HEK293 (cell line): ENCODE measurements around the gene P2RY6.

Source experiments
- BCL6B ChIP-seq: fragments of 450-650 bp; formaldehyde crosslinking; IDR thresholded peaks from 2 replicates; pipeline ENCODE4 v1.5.1; 2017; ENCODE audit warnings: missing biosample characterization, missing genetic modification characterization
- CTCF ChIP-seq: fragments of 450-650 bp; formaldehyde crosslinking; IDR thresholded peaks from 2 replicates; pipeline ENCODE4 v1.5.1; 2016; ENCODE audit warnings: missing biosample characterization, missing genetic modification characterization
- KLF10 ChIP-seq: fragments of 450-650 bp; IDR thresholded peaks from 2 replicates; pipeline ENCODE4 v1.5.1; 2018; ENCODE audit warnings: missing biosample characterization, mild to moderate bottlenecking, missing genetic modification characterization
- MZF1 ChIP-seq: fragments of 450-650 bp; formaldehyde crosslinking; IDR thresholded peaks from 2 replicates; pipeline ENCODE4 v1.5.1; 2017; ENCODE audit warnings: missing biosample characterization, missing genetic modification characterization, borderline replicate concordance
- REST ChIP-seq: fragments of 450-650 bp; formaldehyde crosslinking; IDR thresholded peaks from 2 replicates; pipeline ENCODE4 v1.5.1; 2016; ENCODE audit warnings: missing biosample characterization, missing genetic modification characterization
- TCF7L2 ChIP-seq: IDR thresholded peaks from 2 replicates; pipeline ENCODE4 v1.6.1; 2011; ENCODE audit warnings: low read depth, mild to moderate bottlenecking, inconsistent platforms, low read length, moderate library complexity, borderline replicate concordance
- YY1 ChIP-seq: fragments of 450-650 bp; formaldehyde crosslinking; IDR thresholded peaks from 2 replicates; pipeline ENCODE4 v1.5.1; 2018; ENCODE audit warnings: missing biosample characterization, missing genetic modification characterization
- ZBTB1 ChIP-seq: fragments of 450-650 bp; formaldehyde crosslinking; IDR thresholded peaks from 2 replicates; pipeline ENCODE4 v1.5.1; 2016; ENCODE audit warnings: missing biosample characterization, missing genetic modification characterization
- ZNF138 ChIP-seq: fragments of 450-650 bp; formaldehyde crosslinking; IDR thresholded peaks from 2 replicates; pipeline ENCODE4 v1.5.1; 2016; ENCODE audit warnings: missing biosample characterization, missing genetic modification characterization, borderline replicate concordance
- ZNF146 ChIP-seq: fragments of 450-650 bp; formaldehyde crosslinking; IDR thresholded peaks from 2 replicates; pipeline ENCODE4 v1.5.1; 2016; ENCODE audit warnings: missing biosample characterization, missing genetic modification characterization
- ZNF362 ChIP-seq: fragments of 450-650 bp; formaldehyde crosslinking; IDR thresholded peaks from 2 replicates; pipeline ENCODE4 v1.5.1; 2016; ENCODE audit warnings: missing biosample characterization, missing genetic modification characterization
- ZNF510 ChIP-seq: fragments of 450-650 bp; formaldehyde crosslinking; IDR thresholded peaks from 2 replicates; pipeline ENCODE4 v1.5.1; 2018; ENCODE audit warnings: mild to moderate bottlenecking, missing genetic modification characterization, missing biosample characterization; ENCODE audit not compliant: insufficient replicate concordance
- ZNF654 ChIP-seq: fragments of 450-650 bp; formaldehyde crosslinking; IDR thresholded peaks from 2 replicates; pipeline ENCODE4 v1.5.1; 2016; ENCODE audit warnings: low read depth, missing biosample characterization, missing genetic modification characterization
- ZNF658 ChIP-seq: fragments of 450-650 bp; formaldehyde crosslinking; IDR thresholded peaks from 2 replicates; pipeline ENCODE4; 2016; ENCODE audit warnings: missing biosample characterization, missing genetic modification characterization

GRCh38 chr11:73237471-73238290, 34.5 kb upstream of the P2RY6 start:
- no peak for TF ChIP-seq YY1
- no peak for TF ChIP-seq ZNF510 (tag by site-specific recombination)
- no peak for TF ChIP-seq TCF7L2
- no peak for TF ChIP-seq CTCF (tag by site-specific recombination)
- TF ChIP-seq ZNF658 (tag by site-specific recombination), result no peak
- no peak for TF ChIP-seq ZNF146 (tag by site-specific recombination)
- TF ChIP-seq KLF10 (tag by site-specific recombination), result no peak
- no peak for TF ChIP-seq REST (tag by site-specific recombination)
- no peak for TF ChIP-seq ZNF138
- no peak for TF ChIP-seq ZBTB1 (tag by site-specific recombination)
- no peak for TF ChIP-seq MZF1 (tag by site-specific recombination)
- no peak for TF ChIP-seq ZNF654 (tag by site-specific recombination)
- no peak for TF ChIP-seq ZNF362
- TF ChIP-seq BCL6B, result no peak
